Fibroblast of skin of right biceps (primary cell): ENCODE measurements around the gene CYTH4.
"Not testable (repeated sequence)": the region's sequence is repeated elsewhere in the genome, so short reads cannot be mapped to it uniquely, and the experiment has no call there.

Source experiments
- DNase-seq: peaks from one replicate; pipeline ENCODE4 v3.0.0-alpha.2; 2013

CYTH4 gene

DNA sequence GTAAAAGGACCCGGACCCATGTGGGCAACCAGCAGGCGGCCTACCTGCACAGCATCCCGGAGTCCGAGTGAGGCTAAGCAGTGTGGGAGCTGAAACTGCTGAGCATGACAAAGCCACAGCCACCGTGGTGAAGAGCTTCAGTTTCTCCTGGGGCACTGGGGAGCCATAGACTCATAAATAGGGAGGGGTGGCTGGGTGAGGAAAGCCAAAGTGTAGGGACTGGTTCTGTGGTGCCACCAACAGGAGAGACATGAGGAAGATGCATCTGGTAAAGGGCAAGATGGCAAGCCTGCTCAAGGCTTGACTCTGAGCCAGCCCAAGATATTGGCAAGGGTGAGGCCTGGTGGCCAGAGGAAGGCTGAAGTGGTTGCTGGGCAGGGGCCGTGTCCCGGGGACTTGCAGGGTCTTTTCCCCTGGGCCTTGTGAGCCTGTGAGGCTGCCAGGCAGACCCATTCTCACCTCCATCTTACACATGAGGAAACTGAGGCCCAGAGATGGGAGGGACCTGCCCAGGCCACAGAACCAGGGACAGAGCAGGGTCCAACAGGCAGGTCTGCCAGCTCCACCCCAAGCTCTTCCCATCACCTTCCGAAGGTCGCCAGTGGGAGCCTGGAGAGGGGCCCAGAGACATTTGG, 30.4 kb downstream of the CYTH4 start:
- no peak for DNase-seq

DNA sequence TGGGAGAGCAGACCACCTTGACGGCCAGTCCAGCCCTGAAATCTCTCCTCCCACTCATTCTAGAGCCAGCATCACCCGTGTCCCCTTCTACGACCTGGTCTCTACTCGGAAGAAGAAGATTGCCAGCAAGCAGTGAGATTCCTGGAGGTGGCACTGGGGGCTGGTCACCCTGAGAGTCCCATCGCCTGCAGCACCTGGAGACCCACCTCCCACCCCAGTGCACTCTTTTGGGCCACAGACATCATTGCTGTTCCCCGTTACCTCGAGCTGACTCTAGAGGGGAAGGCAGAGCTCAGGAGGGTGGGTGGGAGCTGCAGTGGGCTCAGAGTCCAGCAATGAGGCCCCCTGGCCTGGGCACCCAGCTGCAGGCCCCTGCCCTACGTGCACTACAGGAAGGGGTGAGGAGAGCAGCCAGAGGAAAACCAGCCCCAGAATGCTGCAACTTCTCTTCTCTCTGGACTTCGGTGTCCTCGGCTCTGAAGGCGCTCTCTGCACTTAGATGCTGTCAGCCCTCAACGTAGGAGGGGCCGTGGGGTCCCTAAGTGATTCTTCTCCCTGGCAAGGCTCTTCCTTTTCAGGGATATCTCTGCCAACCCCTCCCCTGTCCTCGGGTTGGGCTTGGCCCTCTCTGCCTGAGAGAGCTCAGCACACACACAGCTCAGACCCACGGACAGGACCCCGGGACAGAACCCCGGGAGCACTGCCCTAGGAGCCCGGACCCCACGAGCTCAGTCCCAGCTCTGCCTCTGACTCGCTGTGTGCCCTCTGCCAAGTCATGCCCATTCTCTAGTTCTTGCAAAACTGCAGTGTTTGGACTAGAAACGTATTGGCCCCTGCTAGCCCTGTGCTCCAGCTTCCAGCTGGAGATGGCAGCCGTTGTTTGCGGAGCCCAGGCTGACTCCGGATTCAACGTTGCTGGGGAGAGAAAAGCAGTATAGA, 31.3 kb downstream of the CYTH4 start:
- DNase-seq = no peak

DNA sequence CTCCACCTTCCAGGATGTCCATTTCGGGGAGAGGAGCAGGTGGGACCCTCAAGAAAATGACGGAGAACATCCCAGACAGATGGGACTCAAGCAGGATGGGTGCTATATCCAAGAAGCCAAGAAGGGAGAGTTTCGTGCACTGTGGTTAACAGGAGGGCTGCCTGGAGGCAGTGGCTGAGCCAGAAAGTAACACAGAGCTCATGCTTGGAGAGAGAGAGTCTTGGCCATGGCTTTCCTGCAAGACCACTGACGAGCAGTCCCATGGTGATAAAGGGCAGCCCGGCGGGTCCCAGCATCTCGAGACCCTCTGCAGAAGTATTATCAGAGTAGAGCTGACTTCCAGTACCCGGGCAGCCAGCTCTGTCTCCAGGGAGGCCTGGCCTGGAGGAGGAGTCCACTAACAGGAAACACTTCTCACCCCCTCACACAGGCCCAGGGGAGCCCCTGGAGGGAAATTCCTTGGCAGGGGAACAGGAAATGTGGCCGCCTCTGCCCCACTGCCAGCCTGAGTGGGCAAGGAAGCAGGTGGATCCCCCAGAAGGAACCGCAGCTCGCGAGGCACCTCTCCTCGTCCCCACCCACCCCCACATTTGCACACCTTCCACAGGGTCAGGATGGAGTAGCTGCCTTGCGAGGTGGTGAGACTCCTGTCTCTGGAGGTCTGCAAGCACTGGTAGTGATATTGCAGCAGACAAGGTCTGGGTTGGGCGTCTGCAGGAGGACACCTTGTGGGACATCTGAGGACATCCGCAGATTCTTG, 32.2 kb downstream of the CYTH4 start:
- DNase-seq = no peak

DNA sequence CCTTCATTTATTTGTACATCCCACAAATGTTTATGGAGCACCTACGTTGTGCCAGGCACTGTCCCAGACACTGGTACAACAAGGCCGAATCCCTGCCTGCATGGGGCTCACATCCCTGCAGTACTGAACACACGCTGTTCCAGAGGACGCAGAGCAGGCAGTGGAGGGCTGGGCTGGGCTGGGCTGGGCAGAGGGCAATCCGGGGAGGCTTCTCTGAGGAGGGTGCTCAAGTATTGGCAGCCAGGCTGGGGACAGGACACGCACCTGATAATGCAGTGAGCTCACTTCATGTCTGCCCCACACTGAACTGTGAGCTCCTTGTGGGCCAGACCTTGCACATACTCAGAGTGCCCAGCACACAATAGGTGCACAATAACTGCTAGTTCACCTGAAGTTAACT, 34.1 kb downstream of the CYTH4 start:
- no peak for DNase-seq

DNA sequence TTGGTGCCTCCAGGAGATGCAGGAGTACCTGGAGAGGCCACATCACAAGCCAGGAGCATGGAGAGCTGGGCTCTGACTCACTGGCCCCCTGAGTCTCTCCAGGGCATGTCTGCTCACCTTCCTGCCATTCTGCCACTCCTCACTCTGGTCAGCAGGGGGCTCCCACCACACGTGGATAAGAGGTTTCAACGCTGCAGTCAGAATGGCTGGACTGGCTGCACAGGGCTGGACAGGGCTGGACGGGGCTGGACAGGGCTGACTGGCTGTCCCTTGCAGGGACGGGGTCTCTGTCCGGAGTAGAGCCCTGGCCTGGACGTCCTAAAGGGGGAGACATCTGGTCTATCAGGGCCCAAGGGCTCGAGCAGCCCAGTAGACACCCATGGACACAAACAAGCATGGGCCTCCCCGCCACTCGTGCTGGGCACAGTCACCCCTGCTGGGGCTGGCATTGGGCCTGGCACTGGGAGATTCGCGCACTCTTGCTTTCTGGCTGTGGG, 34.6 kb downstream of the CYTH4 start:
- DNase-seq = peak; percentile 82

DNA sequence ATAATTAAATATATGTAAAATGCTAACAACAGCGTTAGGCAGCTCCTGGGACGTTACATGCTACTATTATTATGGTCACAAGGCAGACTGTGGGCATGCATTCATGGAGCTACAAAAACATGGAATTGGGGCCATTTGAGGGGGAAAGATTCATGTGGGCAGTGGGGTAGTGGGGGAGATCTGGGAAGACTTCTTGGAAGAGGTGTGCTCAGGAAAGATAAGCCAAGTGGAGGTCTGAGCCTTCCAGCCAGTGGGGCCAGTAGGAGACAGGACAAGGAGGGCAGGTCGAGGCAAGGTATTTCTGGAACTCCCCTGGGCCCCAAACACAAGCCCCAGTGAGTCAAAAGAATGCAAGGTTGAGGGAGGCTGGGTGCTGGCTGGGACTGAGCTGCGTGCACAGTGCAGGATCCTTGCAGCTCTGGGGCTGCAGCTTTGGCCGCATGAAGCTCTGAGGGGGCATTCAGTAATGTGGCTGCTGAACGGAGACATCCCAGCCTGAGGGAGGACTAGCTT, 35.4 kb downstream of the CYTH4 start:
- no peak for DNase-seq

DNA sequence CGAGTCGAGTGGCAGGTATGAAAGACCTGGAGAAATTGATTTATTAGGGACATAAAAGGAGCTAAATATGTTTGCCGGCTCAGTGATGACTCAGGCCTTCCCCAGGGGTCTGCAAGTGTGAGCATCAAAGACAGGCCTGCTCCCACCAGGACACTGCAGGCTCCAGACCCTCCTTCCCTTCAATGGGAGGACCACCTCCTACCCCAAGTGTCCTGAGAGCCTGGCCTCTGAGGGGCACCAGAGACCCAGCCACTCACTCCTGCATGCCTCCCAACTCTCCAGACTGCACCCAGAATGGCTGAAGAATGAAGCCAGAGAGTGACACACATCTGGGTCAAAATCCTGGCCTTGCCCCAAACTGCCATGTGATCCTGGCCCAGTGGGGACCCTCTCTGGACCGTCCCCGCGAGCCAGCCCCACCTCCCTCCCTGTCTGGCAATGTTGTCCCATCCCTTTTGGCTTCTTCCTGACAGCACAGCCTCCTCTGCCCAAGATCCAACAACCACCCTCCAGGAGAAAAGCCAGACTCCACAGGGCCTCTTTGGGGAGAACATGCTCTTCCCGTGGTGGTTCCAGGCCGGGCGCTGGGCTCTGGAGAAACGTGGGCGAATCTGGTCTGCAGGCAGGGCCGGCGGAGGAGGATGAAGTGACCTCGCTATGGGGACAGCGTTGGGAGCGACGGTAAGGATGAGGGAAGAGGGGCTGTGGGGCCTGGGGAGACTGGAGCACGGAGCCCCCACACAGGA, 36.2 kb downstream of the CYTH4 start:
- DNase-seq = no peak

DNA sequence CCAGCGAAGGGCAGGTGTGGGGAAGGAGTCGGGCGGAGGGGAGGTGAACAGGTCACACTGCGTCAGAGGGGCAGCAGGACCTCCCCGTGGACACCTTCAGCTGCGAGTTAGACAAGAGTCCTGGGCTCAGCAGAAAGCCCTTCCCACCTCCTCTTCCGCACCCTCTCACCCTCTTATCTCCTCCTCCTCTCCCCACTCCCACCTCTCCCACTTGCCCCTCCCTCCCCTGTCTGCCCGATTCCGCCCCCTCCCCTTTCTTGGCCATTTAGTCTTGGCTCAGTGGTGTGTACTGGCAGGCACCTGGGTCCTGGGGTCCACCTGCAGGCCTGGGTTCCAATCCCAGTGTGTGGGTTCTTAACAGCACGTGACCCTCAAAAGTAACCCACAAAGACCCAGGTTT, 37.2 kb downstream of the CYTH4 start:
- DNase-seq = no peak

DNA sequence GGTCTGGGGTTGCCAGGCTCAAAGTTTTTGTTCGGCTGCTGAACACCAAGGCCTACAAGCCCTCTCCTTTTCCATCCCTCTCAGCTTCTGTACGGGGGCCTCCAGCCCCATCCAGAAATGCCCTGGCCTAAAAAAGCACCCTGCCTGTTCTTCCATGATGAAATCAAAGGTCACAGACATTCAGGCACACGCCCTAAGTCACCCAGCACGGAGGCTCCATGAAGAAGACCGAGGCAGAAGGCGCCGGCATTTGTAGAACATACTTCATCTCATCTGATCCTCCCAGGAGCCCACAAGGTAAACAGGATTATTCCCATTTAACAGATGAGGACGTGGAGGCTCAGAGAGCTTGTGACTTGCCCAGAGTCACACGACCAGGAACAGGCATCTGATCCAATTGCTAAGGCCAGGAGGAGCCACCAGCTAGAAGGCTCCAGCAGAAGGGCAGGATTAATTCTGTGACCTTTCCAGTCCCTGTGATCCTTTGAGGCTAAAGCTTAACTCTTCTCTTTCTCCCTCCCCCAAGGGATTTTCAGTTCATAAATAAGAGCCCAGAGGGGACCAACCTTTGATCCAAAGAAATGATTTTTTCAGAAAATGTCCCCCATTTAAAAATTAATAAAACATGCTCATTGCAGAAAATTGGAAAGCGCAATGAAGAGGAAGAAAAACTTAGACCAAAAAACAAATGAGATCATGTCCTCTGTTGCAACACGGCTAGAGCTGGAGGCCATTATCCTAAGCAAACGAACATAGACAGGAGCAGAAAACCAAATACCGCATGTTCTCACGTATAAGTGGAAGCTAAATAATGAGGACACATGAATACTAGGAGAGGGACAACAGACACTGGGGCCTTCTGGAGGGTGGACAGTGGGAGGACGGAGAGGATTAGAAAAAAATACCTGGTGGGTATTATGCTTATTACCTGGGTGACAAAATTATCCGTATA, 38.7 kb downstream of the CYTH4 start:
- DNase-seq = no peak

DNA sequence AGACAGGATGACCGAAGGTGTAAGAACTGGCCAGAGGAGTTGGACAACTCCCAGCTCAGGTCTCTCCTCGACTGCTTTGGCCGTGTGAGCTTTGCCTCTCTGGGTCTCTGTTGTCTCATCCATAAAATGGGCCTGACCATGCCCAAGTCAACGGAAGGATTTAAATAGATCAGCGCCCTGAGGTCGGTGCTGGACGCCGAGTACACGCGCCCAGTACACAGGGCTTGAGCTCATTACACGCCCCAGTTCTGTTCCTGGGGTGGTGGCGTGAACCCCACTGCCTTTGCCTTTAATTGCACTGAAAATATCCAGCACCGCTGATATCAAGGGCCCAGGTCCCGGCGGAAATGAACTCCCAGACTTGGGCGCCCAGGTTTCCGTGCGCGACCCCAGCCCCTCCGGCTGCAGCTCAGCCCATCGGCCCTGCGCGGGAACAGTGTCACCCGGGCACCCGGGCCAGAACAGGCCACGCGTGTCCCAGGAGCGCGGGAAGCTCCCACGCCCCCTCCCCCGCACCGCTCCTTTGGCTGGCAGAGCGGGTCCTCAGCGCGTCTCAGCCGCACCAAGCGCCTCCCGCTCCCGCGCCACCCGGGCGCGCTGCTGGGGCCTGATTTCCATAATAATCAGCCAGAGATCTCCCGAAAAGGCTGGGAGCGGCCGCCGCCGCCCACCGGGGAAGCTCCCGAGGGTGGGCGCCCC, 42.2 kb downstream of the CYTH4 start:
- no peak for DNase-seq

DNA sequence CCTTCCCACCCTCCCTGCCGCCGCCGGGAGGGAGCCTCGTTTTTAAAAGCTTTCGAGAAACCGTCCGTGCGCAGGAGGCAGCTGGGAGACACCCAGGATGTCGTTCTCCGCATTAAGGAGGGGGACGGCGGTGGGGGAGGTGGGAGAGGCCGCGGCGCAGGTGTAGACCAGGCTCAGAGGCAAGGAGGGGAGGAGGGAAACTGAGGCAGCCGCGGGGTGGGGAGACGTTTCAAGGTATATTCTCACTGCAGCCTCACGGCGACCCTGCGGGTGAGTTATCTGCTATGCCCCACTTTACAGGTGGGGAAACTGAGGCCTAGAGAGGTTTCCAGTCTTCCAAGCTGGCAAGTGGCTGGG, 42.7 kb downstream of the CYTH4 start:
- no peak for DNase-seq

DNA sequence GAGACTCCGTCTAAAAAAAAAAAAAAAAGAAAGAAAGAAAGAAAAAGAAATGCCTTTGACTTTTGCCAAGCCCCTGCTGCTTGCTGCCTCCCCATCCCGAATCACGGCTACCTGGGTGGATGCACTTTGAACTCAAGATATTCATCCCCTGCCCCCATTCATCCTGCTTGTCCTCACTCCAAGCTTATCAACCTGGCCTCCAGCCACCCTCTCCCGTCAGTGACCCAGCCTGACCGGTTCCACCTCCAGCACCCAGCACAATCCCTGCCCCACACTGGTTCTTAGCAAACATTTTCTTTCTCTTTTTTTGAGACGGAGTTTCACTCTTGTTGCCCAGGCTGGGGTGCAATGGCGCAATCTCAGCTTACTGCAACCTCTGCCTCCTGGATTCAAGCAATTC, 44.4 kb downstream of the CYTH4 start:
- DNase-seq = no peak

DNA sequence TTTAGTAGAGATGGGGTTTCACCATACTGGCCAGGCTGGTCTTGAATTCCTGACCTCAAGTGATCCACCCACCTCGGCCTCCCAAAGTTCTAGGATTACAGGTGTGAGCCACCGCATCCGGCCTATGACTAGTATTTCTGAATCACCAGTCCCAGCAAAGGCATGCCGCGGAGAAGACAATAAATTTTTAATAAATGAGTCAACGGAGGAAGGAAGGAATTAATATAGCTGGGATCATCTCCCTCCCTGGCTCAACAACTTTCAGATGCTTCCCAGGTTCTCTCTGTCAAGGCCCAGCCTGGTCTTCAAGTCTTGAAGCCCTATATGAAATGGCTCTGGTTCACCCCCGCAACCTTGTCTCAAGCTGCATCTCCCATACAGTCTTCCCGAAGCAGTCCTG, 45.7 kb downstream of the CYTH4 start:
- peak; percentile 91 for DNase-seq

DNA sequence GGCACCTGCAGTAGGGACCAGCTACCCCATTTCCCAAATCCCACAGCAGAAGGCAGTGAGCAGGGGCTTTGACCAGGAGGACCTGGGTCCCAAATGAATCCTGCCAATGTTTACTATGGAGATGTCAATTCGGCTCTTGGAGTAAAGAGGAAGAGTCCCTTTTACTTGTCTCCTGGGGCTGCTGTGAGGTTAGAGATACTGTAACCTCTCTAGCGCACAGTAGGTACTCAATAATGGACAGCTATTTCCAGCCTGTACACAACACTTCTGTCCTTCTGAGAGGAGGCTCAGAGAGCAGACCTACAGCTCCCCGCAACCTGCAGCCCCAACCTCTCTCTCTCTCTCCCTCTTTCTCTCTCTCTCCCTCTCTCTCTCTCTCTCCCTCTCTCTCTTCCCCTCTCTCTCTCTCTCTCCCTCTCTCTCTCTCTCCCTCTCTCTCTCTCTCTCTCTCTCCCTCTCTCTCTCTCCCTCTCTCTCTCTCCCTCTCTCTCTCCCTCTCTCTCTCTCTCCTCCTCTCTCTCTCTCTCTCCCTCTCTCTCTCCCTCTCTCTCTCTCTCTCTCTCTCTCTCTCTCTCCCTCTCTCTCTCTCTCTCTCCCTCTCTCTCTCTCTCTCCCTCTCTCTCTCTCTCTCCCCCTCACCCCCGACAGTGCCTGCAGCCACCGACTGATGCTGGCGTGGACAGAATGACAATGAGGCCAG, 46.4 kb downstream of the CYTH4 start:
- DNase-seq = not testable (repeated sequence)

DNA sequence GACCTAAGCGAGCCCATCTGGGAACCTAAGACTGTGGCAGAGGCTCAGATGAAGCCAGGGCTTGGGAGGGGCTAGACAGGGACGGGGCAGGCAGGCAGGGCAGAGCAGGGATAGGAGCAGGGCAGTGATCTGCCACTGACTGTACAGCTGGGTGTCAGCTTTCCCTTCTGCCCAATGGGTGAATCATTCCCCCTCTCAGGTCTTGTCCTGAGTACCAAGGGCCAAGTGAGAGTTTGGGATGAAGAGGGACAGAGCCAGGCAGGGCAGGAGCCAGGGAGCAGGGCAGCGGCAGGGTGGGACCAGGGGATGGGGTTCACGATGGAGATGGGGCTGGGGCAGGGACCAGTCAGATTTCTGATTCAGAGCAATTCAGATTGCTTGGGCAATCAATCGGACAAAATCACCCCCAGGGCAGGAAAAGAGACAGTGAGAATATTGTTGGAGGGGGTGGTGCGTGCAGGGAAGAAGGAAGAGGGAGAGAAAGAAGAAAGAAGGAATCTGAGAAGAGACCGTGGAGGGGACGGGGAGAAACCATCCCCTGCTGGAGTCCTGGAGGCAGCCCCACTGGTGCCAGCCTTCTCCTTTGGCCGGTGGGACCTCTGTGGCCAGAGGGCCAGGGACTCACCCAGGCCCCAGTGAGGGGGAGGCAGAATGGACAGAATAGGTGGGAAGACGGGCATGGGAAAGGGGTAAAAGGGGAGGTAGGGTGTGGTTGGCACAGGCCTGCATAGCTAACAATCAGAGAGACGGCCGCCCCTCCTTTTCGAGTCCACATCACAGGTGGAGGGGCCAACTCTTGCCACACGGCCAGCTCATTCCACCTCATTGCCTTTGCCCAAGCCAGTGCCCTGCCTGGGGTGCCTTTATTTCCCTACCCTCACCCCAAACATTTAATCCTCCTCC, 47.2 kb downstream of the CYTH4 start:
- peak; percentile 48 for DNase-seq

DNA sequence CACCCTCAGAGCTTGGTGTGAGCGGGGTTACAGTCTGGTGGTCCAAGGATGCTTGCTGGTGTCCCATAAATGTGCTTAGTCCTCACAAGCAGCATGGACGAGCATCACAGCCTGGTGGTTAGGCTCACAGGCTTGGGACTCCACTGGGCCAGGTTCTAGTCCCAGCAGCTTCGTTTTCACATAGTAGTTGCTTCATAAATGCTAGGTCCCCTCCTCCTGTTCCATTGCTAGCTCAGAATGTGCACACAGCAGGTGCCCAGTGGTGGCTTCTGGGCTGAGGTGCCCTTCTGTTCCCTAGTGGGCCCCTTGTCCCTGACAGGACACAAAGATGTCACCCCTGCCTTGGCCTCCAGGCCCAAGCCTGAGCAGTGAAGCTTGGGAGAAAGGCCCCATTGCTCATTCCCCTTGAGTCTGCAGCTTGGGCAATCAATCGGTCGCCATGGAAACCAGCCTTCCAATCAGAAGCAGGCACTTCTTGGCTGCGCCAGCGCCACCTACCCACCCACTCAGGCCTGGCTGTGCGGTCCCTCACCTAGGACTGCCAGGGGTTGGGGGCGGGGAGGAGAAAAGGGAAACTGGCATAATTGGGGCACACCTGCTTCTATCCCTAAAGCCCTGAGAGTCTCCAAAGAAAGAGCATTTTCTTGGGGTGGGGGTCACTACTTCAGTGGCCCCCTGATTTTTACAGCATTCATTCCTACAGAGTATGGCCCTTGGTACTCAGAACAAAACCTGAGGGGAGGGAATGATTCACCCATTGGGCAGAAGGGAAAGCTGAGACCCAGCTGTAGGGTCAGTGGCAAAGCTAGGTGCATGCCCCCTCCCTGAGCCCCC, 48.1 kb downstream of the CYTH4 start:
- peak; percentile 87 for DNase-seq

DNA sequence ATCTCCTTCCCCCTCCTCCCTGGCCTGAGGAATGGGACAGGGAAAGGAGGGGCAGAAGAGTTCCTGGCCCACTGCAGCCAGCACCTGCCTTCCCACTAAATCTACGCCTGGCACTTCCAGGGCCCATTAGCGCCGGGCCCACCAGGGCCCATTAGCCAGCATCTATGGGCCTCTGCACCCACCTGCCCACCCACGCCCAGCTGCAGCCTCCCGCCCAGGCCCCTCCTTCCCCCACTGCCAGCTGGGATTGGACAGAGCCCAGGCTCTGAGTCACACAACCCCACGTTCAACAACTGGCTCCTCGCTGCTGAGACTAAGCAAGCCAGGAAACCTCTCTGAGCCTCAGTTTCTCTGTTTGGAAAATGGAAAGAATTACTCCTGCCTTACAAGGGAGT, 48.7 kb downstream of the CYTH4 start:
- peak; percentile 54 for DNase-seq
